NCI-H82 (cell line): ENCODE measurements around the gene MRPS7.
"Not testable (repeated sequence)": the region's sequence is repeated elsewhere in the genome, so short reads cannot be mapped to it uniquely, and the experiment has no call there.

ENCODE experiments used
- DNase-seq: peaks from one replicate; lab custom pipeline; 2025; lab: John Stamatoyannopoulos, UW

MRPS7 gene

GRCh38 chr17:75271233-75271954 is 9.7 kb downstream of the MRPS7 start:
- peak; percentile 88 for DNase-seq

GRCh38 chr17:75271955-75272847 is 10.5 kb downstream of the MRPS7 start:
- DNase-seq = peak; percentile 43

GRCh38 chr17:75272848-75273184 is 11.1 kb downstream of the MRPS7 start:
- no peak for DNase-seq

GRCh38 chr17:75273977-75274708 is 12.5 kb downstream of the MRPS7 start:
- DNase-seq = no peak

GRCh38 chr17:75277664-75278071 is 16.0 kb downstream of the MRPS7 start:
- no peak for DNase-seq

- not testable (repeated sequence) for DNase-seq
These were observed 18.5 kb downstream of the MRPS7 start for GRCh38 chr17:75280189-75280588.

GRCh38 chr17:75285123-75285522 is 23.4 kb downstream of the MRPS7 start:
- no peak for DNase-seq

GRCh38 chr17:75287221-75287620 is 25.5 kb downstream of the MRPS7 start:
- no peak for DNase-seq

GRCh38 chr17:75288359-75288758 is 26.7 kb downstream of the MRPS7 start:
- no peak for DNase-seq

- DNase-seq = peak; percentile 83
These were observed 27.1 kb downstream of the MRPS7 start for GRCh38 chr17:75288770-75289114.

GRCh38 chr17:75289115-75289831 is 27.6 kb downstream of the MRPS7 start, which contains the start of gene SLC25A19:
SLC25A19 (minus strand) TSS chr17:75289433; CDS start chr17:75286764, 2,669 bp downstream.
- peak; percentile 99 for DNase-seq

GRCh38 chr17:75289832-75290337 is 28.2 kb downstream of the MRPS7 start:
- no peak for DNase-seq

- DNase-seq = not testable (repeated sequence)
These were observed 31.2 kb downstream of the MRPS7 start for GRCh38 chr17:75292810-75293448.

GRCh38 chr17:75295201-75296158 is 33.8 kb downstream of the MRPS7 start:
- DNase-seq = no peak

- DNase-seq = no peak
These were observed 38.6 kb downstream of the MRPS7 start for GRCh38 chr17:75300280-75300679.

- no peak for DNase-seq
These were observed 39.4 kb downstream of the MRPS7 start for GRCh38 chr17:75301049-75301448.

GRCh38 chr17:75301502-75302206 is 40.0 kb downstream of the MRPS7 start:
- no peak for DNase-seq

GRCh38 chr17:75307957-75308731 is 46.5 kb downstream of the MRPS7 start:
- DNase-seq = peak; percentile 76
